Upper lobe of right lung (tissue), 1 donor: Measurements from ENCODE around the gene GRIK3. TPM values are rescaled to one million over a fixed set of nuclear protein-coding genes. Genes with fewer than 3 reads are reported as not detected.

Experiments
- ATAC-seq: fragments of 200-7000 bp; cut with Tn5 transposase; one replicate; pipeline ENCODE4 v1.9.1; 2020; ENCODE audit warnings: mild to moderate bottlenecking, moderate library complexity
- DNase-seq: peaks from one replicate; pipeline ENCODE4 v3.0.0-alpha.2; 2020
- H3K27ac ChIP-seq: fragments of 200-600 bp; one replicate; pipeline ENCODE4 v1.8.0; 2022
- H3K27me3 ChIP-seq: fragments of 200-600 bp; one replicate; pipeline ENCODE4 v1.8.0; 2022; ENCODE audit warnings: mild to moderate bottlenecking
- H3K36me3 ChIP-seq: fragments of 200-600 bp; one replicate; pipeline ENCODE4 v1.8.0; 2022
- H3K4me1 ChIP-seq: fragments of 200-600 bp; one replicate; pipeline ENCODE4 v1.8.0; 2022
- H3K4me3 ChIP-seq: fragments of 200-600 bp; one replicate; pipeline ENCODE4 v1.8.0; 2022; ENCODE audit warnings: mild to moderate bottlenecking
- H3K9me3 ChIP-seq: fragments of 200-600 bp; one replicate; pipeline ENCODE4 v1.8.0; 2022
- intact Hi-C: fragments of 100-400 bp; cut with DNase I; formaldehyde crosslinking; loops from one replicate; pipeline ENCODE4 v1.11.0; 2022
- total RNA-seq: library from RNA; stranded (reverse); fragmentation: NEBNext Ultra II Directional; extraction: Animal tissue kit (Norgen Biotek cat#: 25700); gene quantifications from one replicate; pipeline ENCODE4 v1.2.1, GENCODE V29; 2021
- TF ChIP-seq, protein P1 (sequence below): fragments of 200-600 bp; IDR thresholded peaks from one replicate; pipeline ENCODE4 v1.8.0; 2022; ENCODE audit warnings: antibody characterized with exemption
- donor health status: DM: no; HTN: yes; CAD: no; lungs with severe emphysema.

The GRIK3 gene
- total RNA-seq, 1 donor from 2014 or later = not detected

DNA sequence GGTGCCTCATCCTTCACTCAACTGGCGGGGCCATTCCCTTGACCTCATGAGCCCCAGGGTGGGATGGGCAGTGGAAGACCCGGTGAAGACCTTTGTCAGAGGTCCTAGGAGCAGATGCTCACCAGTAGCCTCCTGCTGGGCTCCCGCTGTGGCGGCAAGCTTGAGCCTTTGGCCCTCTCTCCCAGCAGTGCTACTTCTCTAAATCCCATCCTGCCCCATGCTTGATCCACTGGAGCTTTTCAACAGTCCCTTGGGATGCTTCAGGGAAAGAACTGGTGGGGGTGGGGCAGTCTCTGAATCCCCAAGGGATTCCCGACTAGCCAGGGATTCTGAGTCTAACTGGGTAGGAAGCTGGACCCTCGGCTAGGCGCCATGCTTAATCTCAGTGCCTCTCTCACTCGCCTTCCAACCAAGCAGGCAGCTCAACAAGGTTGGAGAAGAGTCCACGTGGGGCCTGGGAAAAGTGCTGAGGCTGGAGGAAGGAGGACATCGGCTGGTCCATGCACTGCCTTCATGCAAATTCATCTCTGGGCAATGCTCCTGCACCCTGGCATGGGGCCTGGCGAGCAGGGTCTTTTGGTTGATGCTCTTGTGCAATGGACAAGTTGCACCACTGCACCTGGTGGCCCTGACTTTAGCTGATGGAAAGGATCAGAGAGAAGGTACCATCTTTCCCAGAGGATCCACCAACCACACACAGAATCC, 190.3 kb downstream of the GRIK3 start:
- Histone ChIP-seq H3K4me1 (no peaks in the 10 kb centered on the region), H3K4me3 (no peak overlapping the region), H3K9me3 (no peaks in the 10 kb centered on the region), H3K27ac (no peak overlapping the region), H3K36me3 (no peaks in the 10 kb centered on the region), H3K27me3 (peaks cover 13% of the 10 kb centered on the region)
- ATAC-seq (no peak), DNase-seq (no peak)
- TF ChIP-seq, protein P1, sequence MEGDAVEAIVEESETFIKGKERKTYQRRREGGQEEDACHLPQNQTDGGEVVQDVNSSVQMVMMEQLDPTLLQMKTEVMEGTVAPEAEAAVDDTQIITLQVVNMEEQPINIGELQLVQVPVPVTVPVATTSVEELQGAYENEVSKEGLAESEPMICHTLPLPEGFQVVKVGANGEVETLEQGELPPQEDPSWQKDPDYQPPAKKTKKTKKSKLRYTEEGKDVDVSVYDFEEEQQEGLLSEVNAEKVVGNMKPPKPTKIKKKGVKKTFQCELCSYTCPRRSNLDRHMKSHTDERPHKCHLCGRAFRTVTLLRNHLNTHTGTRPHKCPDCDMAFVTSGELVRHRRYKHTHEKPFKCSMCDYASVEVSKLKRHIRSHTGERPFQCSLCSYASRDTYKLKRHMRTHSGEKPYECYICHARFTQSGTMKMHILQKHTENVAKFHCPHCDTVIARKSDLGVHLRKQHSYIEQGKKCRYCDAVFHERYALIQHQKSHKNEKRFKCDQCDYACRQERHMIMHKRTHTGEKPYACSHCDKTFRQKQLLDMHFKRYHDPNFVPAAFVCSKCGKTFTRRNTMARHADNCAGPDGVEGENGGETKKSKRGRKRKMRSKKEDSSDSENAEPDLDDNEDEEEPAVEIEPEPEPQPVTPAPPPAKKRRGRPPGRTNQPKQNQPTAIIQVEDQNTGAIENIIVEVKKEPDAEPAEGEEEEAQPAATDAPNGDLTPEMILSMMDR = no peak
- intact Hi-C loops = no loop called here

DNA sequence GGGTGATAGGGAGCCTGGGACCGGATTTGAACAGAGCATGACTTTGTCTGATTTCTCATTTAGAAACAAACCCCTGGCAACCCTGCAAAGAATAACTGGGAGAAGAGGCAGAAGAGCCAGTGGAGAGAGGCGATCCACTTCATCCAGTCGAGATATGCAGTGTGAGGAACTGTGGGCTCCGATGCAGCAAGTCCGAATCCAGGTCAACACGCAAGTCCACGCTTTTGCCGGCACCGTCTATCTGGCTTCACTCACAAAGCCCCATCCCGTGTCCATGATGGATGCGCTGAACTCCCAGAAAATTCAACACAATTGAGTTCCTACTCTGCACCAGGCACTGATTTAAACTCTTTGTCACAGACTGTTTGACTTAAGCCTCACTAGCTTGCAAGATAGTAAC, 191.3 kb downstream of the GRIK3 start:
- Histone ChIP-seq H3K27me3 (peaks cover 13% of the 10 kb centered on the region), H3K27ac (no peak overlapping the region), H3K9me3 (no peaks in the 10 kb centered on the region), H3K36me3 (no peaks in the 10 kb centered on the region), H3K4me3 (no peak overlapping the region), H3K4me1 (no peaks in the 10 kb centered on the region)
- ATAC-seq (no peak), DNase-seq (no peak)
- TF ChIP-seq, protein P1 = no peak
- intact Hi-C loops = no loop called here

DNA sequence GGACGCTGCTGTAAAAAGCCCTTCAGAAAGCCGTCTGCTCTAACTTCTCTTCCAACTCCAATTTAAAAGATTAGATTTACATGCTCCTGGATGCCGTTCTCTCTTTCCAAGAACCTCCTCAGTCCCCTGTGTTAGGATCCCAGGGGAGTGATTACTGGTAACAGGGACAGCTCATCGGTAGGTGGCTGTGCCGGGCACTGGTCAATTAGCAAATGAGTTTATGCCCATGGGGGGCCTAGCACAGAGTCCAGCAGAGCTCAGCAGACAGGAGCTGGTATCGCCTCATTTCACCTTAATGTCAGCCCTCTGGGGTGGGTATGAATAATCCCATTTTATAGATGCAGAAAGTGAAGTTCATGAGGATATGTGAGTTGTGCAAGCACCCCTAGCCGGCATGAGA, 191.9 kb downstream of the GRIK3 start:
- Histone ChIP-seq H3K36me3 (no peaks in the 10 kb centered on the region), H3K27ac (no peak overlapping the region), H3K4me1 (no peaks in the 10 kb centered on the region), H3K27me3 (peaks cover 16% of the 10 kb centered on the region), H3K4me3 (no peak overlapping the region), H3K9me3 (no peaks in the 10 kb centered on the region)
- DNase-seq = no peak
- TF ChIP-seq, protein P1 = no peak
- intact Hi-C loops = no loop called here
- ATAC-seq = no peak

DNA sequence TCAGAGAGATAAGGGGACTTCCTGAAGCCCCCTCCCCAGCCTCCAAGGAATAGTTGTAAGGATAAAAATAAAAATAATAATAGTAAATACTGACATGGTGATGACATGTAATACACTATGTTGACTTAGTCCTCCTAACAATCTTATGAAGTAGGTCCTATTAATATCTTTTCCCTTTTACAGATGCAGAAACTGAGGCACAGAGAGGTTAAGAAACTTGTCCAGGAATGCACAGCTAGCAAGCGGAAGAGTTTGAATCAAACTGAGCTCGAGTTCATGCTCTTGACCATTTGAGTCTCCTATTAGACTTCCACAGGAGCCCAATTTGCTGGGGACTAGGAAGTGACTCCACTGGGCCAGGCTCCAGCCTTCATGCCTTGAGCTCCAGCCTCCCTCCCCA, 194.8 kb downstream of the GRIK3 start:
- ATAC-seq = no peak
- H3K4me1 ChIP-seq = no peaks in the 10 kb centered on the region
- no peak overlapping the region for H3K27ac ChIP-seq
- no peaks in the 10 kb centered on the region for H3K36me3 ChIP-seq
- intact Hi-C loops = no loop called here
- TF ChIP-seq, protein P1 = no peak
- H3K27me3 ChIP-seq = peaks cover 19% of the 10 kb centered on the region
- H3K4me3 ChIP-seq = no peak overlapping the region
- no peak for DNase-seq
- H3K9me3 ChIP-seq = no peaks in the 10 kb centered on the region

DNA sequence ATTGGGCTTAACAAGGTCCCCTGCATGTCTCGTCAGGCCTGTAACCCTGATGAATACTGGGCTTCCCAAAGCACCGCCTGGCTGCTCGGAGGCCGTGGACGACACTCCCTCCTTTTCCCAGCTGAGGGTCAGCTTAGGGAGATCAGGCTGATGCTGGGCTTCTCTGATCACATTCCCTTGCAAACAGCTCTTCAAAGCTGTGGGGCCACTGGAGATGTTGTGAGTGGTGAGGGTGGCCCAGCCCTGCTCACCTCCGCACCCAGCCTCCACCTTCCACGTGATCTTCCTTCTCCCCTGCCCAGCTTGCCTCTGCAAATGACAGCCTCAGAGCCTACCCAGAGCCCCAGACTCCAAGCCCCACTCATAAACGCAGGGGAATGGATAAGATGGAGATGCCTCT, 195.4 kb downstream of the GRIK3 start:
- no peaks in the 10 kb centered on the region for H3K4me1 ChIP-seq
- no peak for ATAC-seq
- H3K4me3 ChIP-seq = no peak overlapping the region
- TF ChIP-seq, protein P1 = no peak
- no peak for DNase-seq
- no peaks in the 10 kb centered on the region for H3K36me3 ChIP-seq
- no peaks in the 10 kb centered on the region for H3K9me3 ChIP-seq
- no peak overlapping the region for H3K27ac ChIP-seq
- H3K27me3 ChIP-seq = peaks cover 19% of the 10 kb centered on the region
- intact Hi-C loops = no loop called here

DNA sequence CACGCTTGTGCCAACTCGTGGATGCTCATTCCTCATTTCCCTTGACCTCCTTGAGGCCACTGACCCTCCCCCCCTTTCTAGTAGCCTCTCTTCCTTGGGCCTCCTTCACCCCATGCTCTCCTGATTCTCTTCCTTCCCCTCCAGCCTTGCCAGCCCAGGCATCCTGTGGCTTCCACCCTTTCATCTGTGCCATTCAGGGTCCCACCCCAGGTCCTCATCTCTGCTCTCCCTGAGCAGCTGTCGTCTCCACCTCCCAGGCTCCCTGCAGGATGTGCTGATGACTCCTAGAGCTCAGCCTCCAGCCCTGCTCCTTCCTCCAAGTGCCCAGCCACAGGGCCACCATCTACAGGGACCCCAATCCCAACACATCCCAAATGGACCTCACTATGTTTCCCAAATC, 197.4 kb downstream of the GRIK3 start:
- H3K4me3 ChIP-seq = no peak overlapping the region
- TF ChIP-seq, protein P1 = no peak
- H3K27me3 ChIP-seq = peaks cover 19% of the 10 kb centered on the region

More for the DNA sequence above, 197.4 kb downstream of the GRIK3 start:
- DNase-seq (no peak), ATAC-seq (no peak)
- Histone ChIP-seq H3K9me3 (no peaks in the 10 kb centered on the region), H3K27ac (no peak overlapping the region), H3K4me1 (no peaks in the 10 kb centered on the region), H3K36me3 (no peaks in the 10 kb centered on the region)
- intact Hi-C loops = no loop called here
